HG03571 (cell line): Measurements from ENCODE around the gene CCDC120.

Source experiments
- ATAC-seq: cut with Tn5 transposase; IDR thresholded peaks from one replicate; pipeline ENCODE4 v1.9.1; 2021; ENCODE audit not compliant: unreplicated experiment

Gene CCDC120

GRCh38 chrX:49058794-49059193, at the start of gene CCDC120:
Gene CCDC120, plus strand, starts transcription at chrX:49058999. Its CDS starts 3,043 bp downstream, at chrX:49062042.
- ATAC-seq, result no peak

- no peak for ATAC-seq
Measured at GRCh38 chrX:49019050-49019449, 39.7 kb upstream of the CCDC120 start.

- no peak for ATAC-seq
Measured at GRCh38 chrX:49019599-49020249, 39.1 kb upstream of the CCDC120 start.

- ATAC-seq, result no peak
Measured at GRCh38 chrX:49029876-49030275, 28.9 kb upstream of the CCDC120 start.

GRCh38 chrX:49030283-49030682, 28.5 kb upstream of the CCDC120 start:
- no peak for ATAC-seq

GRCh38 chrX:49037883-49038475, 20.8 kb upstream of the CCDC120 start:
- ATAC-seq, result no peak

GRCh38 chrX:49039598-49040375, 19.0 kb upstream of the CCDC120 start:
- no peak for ATAC-seq

GRCh38 chrX:49040376-49040955, 18.3 kb upstream of the CCDC120 start:
- ATAC-seq, result no peak

GRCh38 chrX:49041744-49042580, 16.8 kb upstream of the CCDC120 start:
- ATAC-seq, result no peak

GRCh38 chrX:49042581-49043219, 16.1 kb upstream of the CCDC120 start:
- no peak for ATAC-seq

- ATAC-seq, result peak; percentile 84
Measured at GRCh38 chrX:49043220-49043986, 15.4 kb upstream of the CCDC120 start, which contains the start of gene TFE3. Gene TFE3, minus strand, starts transcription at chrX:49043357. Its CDS starts 131 bp downstream, at chrX:49043226.

- no peak for ATAC-seq
Measured at GRCh38 chrX:49043987-49044281, 14.9 kb upstream of the CCDC120 start.

GRCh38 chrX:49053223-49054072, 5.4 kb upstream of the CCDC120 start:
- no peak for ATAC-seq

- no peak for ATAC-seq
Measured at GRCh38 chrX:49054073-49054762, 4.6 kb upstream of the CCDC120 start.

GRCh38 chrX:49059201-49059600, 402 bp downstream of the CCDC120 start:
- ATAC-seq, result no peak

- no peak for ATAC-seq
Measured at GRCh38 chrX:49059681-49060085, 884 bp downstream of the CCDC120 start.

GRCh38 chrX:49060914-49061313, 2.1 kb downstream of the CCDC120 start:
- ATAC-seq, result no peak

GRCh38 chrX:49061490-49061889, 2.7 kb downstream of the CCDC120 start:
- ATAC-seq, result no peak
